ENCODE results near the gene CAMK1D.

CAMK1D gene

DNA sequence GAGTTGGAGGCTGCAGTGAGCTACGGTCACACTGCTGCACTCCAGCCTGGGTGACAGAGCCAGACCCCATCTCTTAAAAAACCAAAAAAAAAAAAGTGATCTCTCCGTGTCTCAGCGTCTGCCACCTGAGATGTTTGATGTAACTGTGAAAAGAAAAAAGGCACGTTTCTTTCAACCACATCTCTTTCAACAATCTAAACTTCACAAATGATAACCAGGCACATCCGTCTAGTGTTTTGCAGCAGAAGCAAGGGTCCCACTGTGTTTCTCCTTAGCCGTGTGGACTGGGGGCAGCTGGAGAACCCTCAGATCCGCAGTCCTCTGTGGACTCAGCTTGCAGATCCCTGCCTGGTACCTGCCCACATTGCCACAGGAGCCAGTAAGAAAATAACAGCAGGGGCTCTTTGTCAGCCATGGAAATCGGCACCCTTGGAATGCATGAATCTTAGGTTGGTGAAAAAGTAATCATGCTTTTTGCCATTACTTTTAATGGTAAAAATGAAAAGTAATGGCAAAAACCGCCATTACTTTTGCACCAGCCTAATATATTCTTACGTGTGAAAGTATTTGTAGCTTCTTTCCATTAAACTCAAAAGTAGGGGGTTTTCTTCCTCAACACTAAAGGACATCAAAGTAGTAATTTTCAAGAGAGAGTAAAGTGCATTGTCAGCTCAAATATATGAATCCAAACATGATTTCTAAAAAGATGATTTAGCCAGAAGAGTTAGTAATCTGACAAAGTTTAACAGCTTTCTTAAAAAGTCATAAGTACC lies 375.6 kb downstream of the CAMK1D start:
- TF ChIP-seq CTCF (IDR thresholded peaks at IDR 0.05): no peak

GRCh38 chr10:12726971-12727831 lies 377.9 kb downstream of the CAMK1D start:
- no peak for TF ChIP-seq CTCF (IDR thresholded peaks at IDR 0.05)

DNA sequence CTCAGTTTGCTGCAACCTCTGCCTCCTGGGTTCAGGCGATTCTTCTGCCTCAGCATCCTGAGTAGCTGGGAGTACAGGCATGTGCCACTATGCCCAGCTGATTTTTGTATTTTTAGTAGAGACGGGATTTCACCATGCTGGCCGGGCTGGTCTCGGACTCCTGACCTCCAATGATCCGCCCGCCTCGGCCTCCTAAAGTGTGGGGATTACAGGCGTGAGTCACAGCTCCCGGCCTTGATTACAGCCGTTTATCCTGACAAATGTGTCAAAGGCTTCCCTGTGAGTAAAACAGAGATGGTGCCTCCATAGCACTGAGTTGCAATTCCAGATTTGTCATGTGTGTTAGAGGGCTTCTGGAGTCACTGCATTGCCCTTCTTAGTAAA lies 378.5 kb downstream of the CAMK1D start:
- no peak for TF ChIP-seq CTCF (IDR thresholded peaks at IDR 0.05)

DNA sequence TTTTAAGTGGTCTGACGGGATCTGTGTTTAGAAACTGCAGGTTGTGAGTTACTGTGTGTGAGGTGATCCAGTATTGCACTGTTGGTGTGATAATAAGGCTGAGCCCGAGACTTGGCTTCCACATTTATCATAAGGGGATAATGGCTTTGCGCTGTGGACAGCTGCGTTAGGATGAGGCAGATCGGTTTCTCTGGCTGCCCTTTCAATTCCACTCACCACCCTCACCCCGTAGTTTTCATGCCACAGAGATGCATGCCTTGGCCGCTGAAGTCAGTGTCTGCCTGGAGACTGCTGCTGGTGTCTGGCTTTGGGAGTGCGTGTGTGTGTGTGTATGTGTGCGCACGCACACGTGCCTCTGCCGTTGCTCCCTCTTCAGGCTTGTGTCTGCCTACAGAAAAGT lies 379.1 kb downstream of the CAMK1D start:
- TF ChIP-seq CTCF (IDR thresholded peaks at IDR 0.05): no peak

DNA sequence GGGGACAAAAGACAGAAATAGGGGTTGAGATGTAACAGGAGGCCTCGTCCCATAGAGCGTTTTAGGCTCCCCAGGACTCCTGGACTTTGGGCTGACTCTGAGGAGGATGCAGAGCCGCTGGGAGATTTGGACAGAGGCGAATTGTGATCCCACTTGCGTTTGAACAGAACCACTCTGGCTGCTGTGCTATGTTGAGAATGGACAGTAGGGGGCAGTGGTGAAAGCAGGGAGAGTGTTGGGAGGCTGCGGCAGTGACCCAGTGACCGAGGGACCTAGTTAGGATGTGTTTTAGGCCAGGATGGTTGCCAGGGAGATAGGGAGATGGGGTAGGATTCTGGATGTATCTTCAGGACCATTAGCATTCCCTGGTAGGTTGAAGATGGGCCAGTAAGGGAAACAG lies 380.5 kb downstream of the CAMK1D start:
- TF ChIP-seq CTCF (IDR thresholded peaks at IDR 0.05): peak; percentile 77

- no peak for TF ChIP-seq CTCF (IDR thresholded peaks at IDR 0.05)
Observed at GRCh38 chr10:12730809-12731519, 381.6 kb downstream of the CAMK1D start.

DNA sequence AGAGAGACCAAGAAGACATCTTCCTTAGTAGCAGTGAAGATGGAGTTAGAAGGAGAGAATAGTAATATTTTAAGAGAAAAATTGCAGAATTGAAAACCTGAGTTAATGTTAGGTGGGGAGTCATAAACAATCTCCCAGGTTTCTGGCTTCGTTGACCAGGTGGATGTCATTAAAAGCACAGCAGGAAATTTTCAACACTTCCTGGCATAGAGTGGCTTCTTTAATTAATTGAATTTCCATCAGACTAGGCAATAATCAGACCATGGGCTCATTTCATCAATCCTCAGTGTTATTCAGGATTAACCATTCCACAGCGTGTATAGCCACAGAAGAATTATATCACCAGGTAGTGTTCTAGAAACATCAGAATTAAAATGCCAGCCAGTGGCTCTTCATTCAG lies 383.9 kb downstream of the CAMK1D start:
- no peak for TF ChIP-seq CTCF (IDR thresholded peaks at IDR 0.05)
